Colonic mucosa (tissue), 4 donors: ENCODE results near the gene GLB1L3. TPM values are rescaled to one million over a fixed set of nuclear protein-coding genes. Genes with fewer than 3 reads are reported as not detected.

Experiments
- DNase-seq: peaks from one replicate; pipeline ENCODE4 v3.0.0-alpha.2; 2020
- H3K27ac ChIP-seq: fragments of 200-600 bp; one replicate; pipeline ENCODE4 v1.8.0; 2021
- H3K27me3 ChIP-seq: fragments of 200-600 bp; one replicate; pipeline ENCODE4 v1.8.0; 2021
- H3K36me3 ChIP-seq: fragments of 200-600 bp; one replicate; pipeline ENCODE4 v1.8.0; 2021
- H3K4me1 ChIP-seq: fragments of 200-600 bp; one replicate; pipeline ENCODE4 v1.8.0; 2021; ENCODE audit warnings: mild to moderate bottlenecking
- H3K4me3 ChIP-seq: fragments of 200-600 bp; one replicate; pipeline ENCODE4 v1.8.0; 2021
- H3K9ac ChIP-seq, 2 donors: one replicate each; pipeline ENCODE4 v1.7.0; 2013; ENCODE audit warnings: control low read depth in 2 of 2, low read depth in 2 of 2, low read length in 2 of 2
- H3K9me3 ChIP-seq: fragments of 200-600 bp; one replicate; pipeline ENCODE4 v1.8.0; 2021
- intact Hi-C: fragments of 100-400 bp; cut with DNase I; formaldehyde crosslinking; loops from one replicate; pipeline ENCODE4 v1.14.1; 2022
- total RNA-seq, 2 donors: library from RNA; stranded (reverse); fragmentation: NEBNext Ultra II Directional in 1 of 2; extraction: Animal tissue kit (Norgen Biotek cat#: 25700) in 1 of 2; gene quantifications; one replicate each; pipeline ENCODE4 v1.2.1, GENCODE V29; 2021
- TF ChIP-seq, protein P1 (sequence below): fragments of 200-600 bp; IDR thresholded peaks from one replicate; pipeline ENCODE4 v1.8.0; 2022; ENCODE audit warnings: antibody characterized with exemption, mild to moderate bottlenecking
- donor health status: healthy.
- donor health status: DM: no; HTN: no; CAD: no.
- donor health status: DM: no; HTN: no; CAD: no.

Gene GLB1L3
- total RNA-seq, 2 donors from 2014 or later, result 0.15 TPM; not detected in 1

DNA sequence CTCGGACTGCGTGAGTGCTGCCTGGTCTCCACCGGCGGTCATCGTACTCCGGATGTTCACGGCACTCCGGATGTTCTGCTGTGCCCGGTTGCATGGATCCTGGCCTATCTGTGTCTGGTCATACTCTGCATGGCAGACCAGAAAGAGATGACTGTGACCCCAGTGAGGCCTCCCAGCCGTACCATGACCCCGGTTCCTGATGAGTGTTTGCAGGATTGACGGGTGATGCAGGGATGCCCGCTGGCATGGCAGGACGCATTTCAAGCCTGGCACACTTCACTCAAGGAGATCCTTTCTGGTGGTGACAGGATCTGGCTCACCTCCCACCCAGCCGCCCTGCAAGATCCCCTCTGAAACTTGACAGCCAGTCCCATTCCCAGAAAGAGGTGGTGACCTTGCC is 61.9 kb downstream of the GLB1L3 start:
- no peaks in the 10 kb centered on the region for H3K27me3 ChIP-seq
- intact Hi-C loops, result no loop called here
- H3K36me3 ChIP-seq, result no peaks in the 10 kb centered on the region
- no peak overlapping the region for H3K4me3 ChIP-seq
- no peak overlapping the region for H3K27ac ChIP-seq
- no peaks in the 10 kb centered on the region for H3K4me1 ChIP-seq
- TF ChIP-seq, protein P1, sequence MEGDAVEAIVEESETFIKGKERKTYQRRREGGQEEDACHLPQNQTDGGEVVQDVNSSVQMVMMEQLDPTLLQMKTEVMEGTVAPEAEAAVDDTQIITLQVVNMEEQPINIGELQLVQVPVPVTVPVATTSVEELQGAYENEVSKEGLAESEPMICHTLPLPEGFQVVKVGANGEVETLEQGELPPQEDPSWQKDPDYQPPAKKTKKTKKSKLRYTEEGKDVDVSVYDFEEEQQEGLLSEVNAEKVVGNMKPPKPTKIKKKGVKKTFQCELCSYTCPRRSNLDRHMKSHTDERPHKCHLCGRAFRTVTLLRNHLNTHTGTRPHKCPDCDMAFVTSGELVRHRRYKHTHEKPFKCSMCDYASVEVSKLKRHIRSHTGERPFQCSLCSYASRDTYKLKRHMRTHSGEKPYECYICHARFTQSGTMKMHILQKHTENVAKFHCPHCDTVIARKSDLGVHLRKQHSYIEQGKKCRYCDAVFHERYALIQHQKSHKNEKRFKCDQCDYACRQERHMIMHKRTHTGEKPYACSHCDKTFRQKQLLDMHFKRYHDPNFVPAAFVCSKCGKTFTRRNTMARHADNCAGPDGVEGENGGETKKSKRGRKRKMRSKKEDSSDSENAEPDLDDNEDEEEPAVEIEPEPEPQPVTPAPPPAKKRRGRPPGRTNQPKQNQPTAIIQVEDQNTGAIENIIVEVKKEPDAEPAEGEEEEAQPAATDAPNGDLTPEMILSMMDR, result no peak
- no peak overlapping the region for H3K9ac ChIP-seq
- no peaks in the 10 kb centered on the region for H3K9me3 ChIP-seq
- no peak for DNase-seq

- no peaks in the 10 kb centered on the region for H3K9me3 ChIP-seq
- H3K4me3 ChIP-seq, result no peak overlapping the region
- no peak overlapping the region for H3K27ac ChIP-seq
- H3K36me3 ChIP-seq, result no peaks in the 10 kb centered on the region
- H3K4me1 ChIP-seq, result no peaks in the 10 kb centered on the region
- no peak for DNase-seq
- TF ChIP-seq, protein P1, result no peak
- H3K9ac ChIP-seq, result no peak overlapping the region
- H3K27me3 ChIP-seq, result no peaks in the 10 kb centered on the region
- intact Hi-C loops, result no loop called here
Measured at GRCh38 chr11:134338654-134339053, 62.5 kb downstream of the GLB1L3 start.

DNA sequence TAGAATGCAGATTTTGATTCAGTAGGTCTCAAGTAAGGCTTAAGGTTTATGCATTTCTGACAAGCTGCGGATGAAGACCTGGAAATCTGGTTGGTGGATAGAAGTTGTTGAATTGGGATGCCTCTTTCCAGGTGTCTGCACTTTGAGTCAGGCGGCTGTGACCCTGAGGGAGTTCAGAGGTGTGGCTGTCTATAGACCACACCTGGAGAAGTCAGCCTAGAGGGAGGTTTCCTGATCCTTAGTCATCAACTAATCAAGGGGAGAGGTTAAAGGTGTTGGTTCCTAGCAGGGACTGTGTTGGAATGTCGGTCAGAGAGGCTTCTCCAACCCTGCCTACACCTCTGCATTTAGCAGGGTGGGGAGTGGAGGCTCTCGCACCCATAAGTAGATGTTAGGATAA is 63.6 kb downstream of the GLB1L3 start:
- peak; percentile 61 for DNase-seq
- Histone ChIP-seq H3K4me3 (no peak overlapping the region), H3K27ac (peak overlapping the region; percentile 57), H3K9ac (no peak overlapping the region), H3K4me1 (no peaks in the 10 kb centered on the region), H3K9me3 (no peaks in the 10 kb centered on the region), H3K36me3 (no peaks in the 10 kb centered on the region), H3K27me3 (no peaks in the 10 kb centered on the region)
- TF ChIP-seq, protein P1, result no peak
- intact Hi-C loops, result no loop called here

- Histone ChIP-seq H3K4me3 (no peak overlapping the region), H3K4me1 (no peaks in the 10 kb centered on the region), H3K27ac (peak overlapping the region; percentile 57), H3K27me3 (no peaks in the 10 kb centered on the region), H3K36me3 (no peaks in the 10 kb centered on the region), H3K9me3 (no peaks in the 10 kb centered on the region), H3K9ac (peak overlapping the region; percentile 1 to 43)
- TF ChIP-seq, protein P1, result no peak
- intact Hi-C loops, result no loop called here
- DNase-seq, result peak; percentile 65
Measured at GRCh38 chr11:134340354-134340964, 64.3 kb downstream of the GLB1L3 start.

- H3K36me3 ChIP-seq, result no peaks in the 10 kb centered on the region
- H3K9ac ChIP-seq, result no peak overlapping the region
- H3K4me1 ChIP-seq, result no peaks in the 10 kb centered on the region
- H3K27ac ChIP-seq, result no peak overlapping the region
- intact Hi-C loops, result no loop called here
- H3K4me3 ChIP-seq, result no peak overlapping the region
- no peak for DNase-seq
- no peaks in the 10 kb centered on the region for H3K9me3 ChIP-seq
- TF ChIP-seq, protein P1, result no peak
- no peaks in the 10 kb centered on the region for H3K27me3 ChIP-seq
Measured at GRCh38 chr11:134341805-134342571, 65.8 kb downstream of the GLB1L3 start.
